ENCODE data around the gene UNC5B.
"Not testable (repeated sequence)": the region's sequence is repeated elsewhere in the genome, so short reads cannot be mapped to it uniquely, and the experiment has no call there.

The UNC5B gene

DNA sequence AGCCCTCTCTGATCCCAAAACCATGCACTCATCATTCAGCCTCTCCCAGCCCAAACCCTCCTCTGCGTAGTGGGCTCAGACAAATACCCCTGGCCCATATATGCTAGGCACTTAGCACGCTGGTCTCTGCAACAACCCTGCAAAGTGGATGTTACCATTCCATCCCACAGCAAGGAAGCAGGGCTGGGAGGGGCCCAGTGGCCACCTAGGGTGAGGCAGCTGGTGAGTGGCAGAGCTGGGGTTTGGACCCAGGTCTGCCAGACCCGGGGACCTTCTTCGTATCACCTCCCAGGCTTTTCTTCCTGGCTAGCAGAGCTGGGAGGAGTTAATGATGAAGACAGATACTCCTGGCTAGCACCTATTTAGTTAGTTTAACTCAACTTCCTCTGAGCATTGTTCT, 73.6 kb downstream of the UNC5B start:
- DNase-seq: no peak

- DNase-seq: no peak
These were observed 74.3 kb downstream of the UNC5B start for GRCh38 chr10:71286521-71287294.

DNA sequence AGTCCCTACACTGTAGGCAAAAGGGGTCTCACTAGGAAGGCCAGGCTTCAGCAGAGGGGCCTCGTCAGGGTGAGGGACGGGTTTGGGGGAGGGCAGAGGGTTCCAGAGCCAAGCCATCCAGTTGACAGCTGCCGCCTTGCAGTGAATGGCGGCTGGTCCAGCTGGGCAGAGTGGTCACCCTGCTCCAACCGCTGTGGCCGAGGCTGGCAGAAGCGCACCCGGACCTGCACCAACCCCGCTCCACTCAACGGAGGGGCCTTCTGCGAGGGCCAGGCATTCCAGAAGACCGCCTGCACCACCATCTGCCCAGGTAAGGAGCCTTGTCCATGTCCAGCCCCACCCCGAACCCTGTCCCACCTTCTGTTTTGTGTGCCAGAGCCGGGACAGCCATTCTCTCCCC, 75.1 kb downstream of the UNC5B start:
- DNase-seq: no peak

- DNase-seq: no peak
These were observed 76.1 kb downstream of the UNC5B start for GRCh38 chr10:71288461-71288860.

GRCh38 chr10:71289421-71290130, 77.2 kb downstream of the UNC5B start:
- no peak for DNase-seq

GRCh38 chr10:71290331-71290730, 78.0 kb downstream of the UNC5B start:
- DNase-seq: no peak

DNA sequence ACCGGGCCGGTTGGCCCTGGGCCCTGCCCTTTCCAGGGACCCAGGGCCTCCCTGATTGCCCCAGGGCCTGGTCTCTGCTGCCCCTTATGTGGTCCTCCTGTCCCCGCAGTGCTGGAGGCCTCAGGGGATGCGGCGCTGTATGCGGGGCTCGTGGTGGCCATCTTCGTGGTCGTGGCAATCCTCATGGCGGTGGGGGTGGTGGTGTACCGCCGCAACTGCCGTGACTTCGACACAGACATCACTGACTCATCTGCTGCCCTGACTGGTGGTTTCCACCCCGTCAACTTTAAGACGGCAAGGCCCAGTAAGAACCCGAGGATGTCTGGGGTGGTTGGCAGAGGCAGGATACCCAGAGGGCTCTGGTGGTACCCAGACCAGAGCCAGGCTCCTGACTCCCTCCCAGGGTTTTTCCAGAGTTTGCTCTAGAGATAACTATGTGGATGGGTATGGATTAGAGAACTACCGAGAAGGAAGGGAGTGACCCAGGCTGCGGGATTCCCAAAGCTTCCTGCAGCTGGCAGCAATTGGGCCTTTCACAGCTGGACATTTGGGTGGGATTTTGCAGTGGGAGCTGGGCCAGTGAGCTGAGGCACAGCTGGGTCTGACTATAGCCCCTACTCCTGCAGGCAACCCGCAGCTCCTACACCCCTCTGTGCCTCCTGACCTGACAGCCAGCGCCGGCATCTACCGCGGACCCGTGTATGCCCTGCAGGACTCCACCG, 78.6 kb downstream of the UNC5B start:
- no peak for DNase-seq

GRCh38 chr10:71291528-71291900, 79.1 kb downstream of the UNC5B start:
- no peak for DNase-seq

GRCh38 chr10:71292624-71293445, 80.5 kb downstream of the UNC5B start:
- DNase-seq: no peak

GRCh38 chr10:71293446-71294084, 81.2 kb downstream of the UNC5B start:
- no peak for DNase-seq

- DNase-seq: no peak
These were observed 81.8 kb downstream of the UNC5B start for GRCh38 chr10:71294091-71294561.

DNA sequence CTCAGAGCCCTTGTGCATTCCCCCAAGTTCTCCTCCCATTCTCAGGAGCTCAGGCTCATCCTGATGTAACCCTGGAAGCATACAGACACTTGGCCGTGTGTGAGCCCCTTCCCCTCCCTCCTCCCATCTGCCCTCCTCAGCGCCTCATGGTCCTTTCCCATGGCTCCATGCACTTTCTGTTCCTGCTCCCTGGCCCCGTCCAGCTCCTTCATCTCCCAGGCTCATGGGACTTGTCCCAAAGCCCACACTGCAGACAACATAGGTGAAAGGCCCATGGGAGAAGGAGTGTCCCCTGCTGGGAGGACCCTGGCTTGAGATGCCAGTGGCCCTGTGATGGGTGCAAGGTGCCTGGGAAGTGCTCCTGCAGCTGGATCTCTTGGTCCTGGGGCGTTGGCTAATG, 82.5 kb downstream of the UNC5B start:
- no peak for DNase-seq

DNA sequence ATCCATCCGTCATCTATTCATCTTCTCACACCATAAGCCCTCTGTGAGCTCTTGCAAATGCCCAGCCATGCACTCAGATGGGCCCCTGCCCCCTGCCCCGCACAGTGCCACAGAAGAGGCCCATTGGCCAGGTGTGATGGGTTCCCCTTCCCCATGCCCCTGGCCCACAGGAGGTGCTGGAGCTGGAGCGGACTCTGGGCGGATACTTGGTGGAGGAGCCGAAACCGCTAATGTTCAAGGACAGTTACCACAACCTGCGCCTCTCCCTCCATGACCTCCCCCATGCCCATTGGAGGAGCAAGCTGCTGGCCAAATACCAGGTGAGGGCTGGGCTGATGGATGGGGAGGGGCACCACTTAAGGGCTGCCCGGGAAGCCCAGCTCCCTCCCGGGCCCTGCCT, 83.3 kb downstream of the UNC5B start:
- DNase-seq: no peak

- no peak for DNase-seq
These were observed 83.7 kb downstream of the UNC5B start for GRCh38 chr10:71296086-71296485.

- not testable (repeated sequence) for DNase-seq
These were observed 84.4 kb downstream of the UNC5B start for GRCh38 chr10:71296811-71297210.

DNA sequence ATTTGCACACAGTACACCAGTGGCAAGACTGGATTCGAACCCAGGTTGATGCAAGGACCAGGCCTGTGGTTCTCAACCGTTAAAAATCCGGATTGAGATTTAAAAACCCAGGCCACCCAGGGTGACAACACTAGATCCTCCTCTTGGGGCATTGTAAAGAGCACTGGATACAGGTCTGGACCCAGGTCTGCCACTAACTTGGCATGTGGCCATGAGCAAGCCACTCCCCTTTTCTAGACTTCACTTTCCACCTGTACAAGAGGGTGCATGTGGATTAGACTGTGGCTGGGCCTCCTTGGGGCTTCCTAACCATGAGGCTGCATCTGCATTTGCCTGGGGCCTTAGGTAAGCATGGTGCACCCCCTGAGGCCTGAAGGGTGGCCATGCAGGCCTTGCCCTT, 85.0 kb downstream of the UNC5B start:
- no peak for DNase-seq

DNA sequence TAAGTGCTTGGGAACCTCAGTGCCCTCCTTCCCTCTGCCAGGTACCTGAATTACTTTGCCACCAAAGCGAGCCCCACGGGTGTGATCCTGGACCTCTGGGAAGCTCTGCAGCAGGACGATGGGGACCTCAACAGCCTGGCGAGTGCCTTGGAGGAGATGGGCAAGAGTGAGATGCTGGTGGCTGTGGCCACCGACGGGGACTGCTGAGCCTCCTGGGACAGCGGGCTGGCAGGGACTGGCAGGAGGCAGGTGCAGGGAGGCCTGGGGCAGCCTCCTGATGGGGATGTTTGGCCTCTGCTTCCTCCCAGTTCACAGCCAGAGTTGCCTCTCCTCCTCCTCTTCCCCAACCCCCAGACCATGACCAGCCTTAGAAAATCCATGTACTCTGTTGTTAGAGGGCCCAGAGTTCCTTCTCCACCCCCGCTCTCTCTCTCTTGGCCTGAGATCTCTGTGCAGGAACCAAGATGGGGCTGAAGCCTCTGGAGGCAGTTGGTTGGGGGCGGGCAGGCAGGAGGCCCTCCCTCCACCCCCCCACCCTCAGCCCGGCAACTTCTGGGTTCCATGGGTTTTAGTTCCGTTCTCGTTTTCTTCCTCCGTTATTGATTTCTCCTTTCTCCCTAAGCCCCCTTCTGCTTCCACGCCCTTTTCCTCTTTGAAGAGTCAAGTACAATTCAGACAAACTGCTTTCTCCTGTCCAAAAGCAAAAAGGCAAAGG, 86.9 kb downstream of the UNC5B start:
- DNase-seq: no peak

DNA sequence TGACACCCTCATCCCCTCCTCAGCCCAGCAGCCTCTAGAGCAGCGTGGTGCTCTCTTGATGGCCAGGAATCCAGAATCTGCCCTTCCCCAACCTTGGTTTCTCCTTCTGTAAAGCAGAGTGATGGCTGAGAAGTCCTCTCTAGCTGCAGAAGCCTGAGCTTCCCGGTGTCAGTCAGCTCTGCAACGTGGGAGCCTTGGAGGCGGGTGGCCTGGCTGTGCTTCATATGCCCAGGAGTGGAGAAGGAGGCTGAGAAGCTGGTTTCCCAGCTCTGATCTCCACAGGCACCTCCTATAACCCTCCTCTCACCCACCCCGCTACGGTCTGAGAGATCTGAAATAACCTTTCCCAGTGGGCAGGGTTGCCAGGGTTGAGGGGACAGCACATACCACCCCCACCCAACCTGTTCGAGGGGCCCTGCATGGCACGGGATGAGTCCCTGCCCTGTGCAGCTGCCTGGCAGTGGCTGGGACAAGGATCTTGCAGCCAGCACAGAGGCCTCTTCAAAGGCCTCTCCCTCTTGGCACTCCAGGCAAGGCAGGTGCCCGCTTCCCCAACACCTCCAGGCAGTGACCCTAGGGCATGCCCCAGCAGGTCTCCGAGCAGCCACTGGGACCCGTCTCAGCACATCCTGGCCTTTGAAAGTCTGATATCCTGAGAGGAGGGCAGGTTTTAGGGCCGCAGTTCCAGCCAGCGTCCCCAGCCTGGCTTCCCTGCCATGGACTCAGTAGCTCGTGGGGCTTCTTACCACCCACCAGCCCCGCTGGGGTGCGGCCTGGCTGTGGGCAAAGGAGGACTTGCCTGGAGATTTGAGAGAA, 88.4 kb downstream of the UNC5B start:
- no peak for DNase-seq

GRCh38 chr10:71301371-71301916, 89.1 kb downstream of the UNC5B start:
- no peak for DNase-seq

GRCh38 chr10:71302451-71302850, 90.1 kb downstream of the UNC5B start:
- no peak for DNase-seq

Measured in hematopoietic multipotent progenitor cell treated with erythropoietin and hydrocortisone succinate and interleukin-3 and kit ligand, for 8 days (in vitro differentiated cells).